K562 (cell line): ENCODE data around the gene FIG4. TPM values are rescaled to one million over a fixed set of nuclear protein-coding genes. Genes with fewer than 3 reads are reported as not detected.

Experiments used
- ATAC-seq: fragments of 200-7000 bp; cut with Tn5 transposase; 3 replicates; pipeline ENCODE4 v1.9.1; 2020; ENCODE audit warnings: moderate library complexity
- BruUV-seq: library from RNA; stranded (reverse); fragments of 400-500 nt; replicated peaks from 2 replicates; lab custom pipeline; 2021; lab: Mats Ljungman, UMichigan
- CTCF ChIA-PET: fragments of 300-600 bp; formaldehyde crosslinking; extraction: SDS; loops from one replicate; lab custom pipeline; 2021; ENCODE audit warnings: low intra/inter-chr PET ratio; lab: Yijun Ruan, JAX
- POLR2A ChIA-PET: fragments of 300-600, 350-650 bp; sonication (Branson Sonifier 250); formaldehyde crosslinking; extraction: SDS; loops from one replicate; lab custom pipeline; 2021; ENCODE audit warnings: antibody characterized with exemption, inconsistent platforms; lab: Yijun Ruan, JAX
- DNase-seq, 4 experiments: peaks; one replicate each; pipeline versions ENCODE4 v3.0.0 to v3.0.0-alpha.2; 2011 to 2018; ENCODE audit warnings: low spot score in 3 of 4, mixed read lengths in 3 of 4; ENCODE audit errors: extremely low read depth in 1 of 4
- FAIRE-seq: peaks from 2 replicates; lab custom pipeline; 2011; peaks lifted over from hg19 to GRCh38; lab: Jason Lieb, UNC
- H2AFZ ChIP-seq: 2 replicates; pipeline ENCODE4 v1.6.0; 2011; ENCODE audit warnings: low read depth, low read length, control low read depth, inconsistent platforms
- H3K27ac ChIP-seq: fragments of 200-600 bp; 3 replicates; pipeline ENCODE4 v1.8.0; 2011; ENCODE audit warnings: low read depth, mild to moderate bottlenecking, control low read depth, inconsistent platforms, low read length, moderate library complexity, mixed read lengths; ENCODE audit errors: extremely low read depth
- H3K27me3 ChIP-seq, 2 experiments: fragments of 300-600 bp in 1 of 2; 2 replicates in 1 of 2; 3 replicates in 1 of 2; pipeline versions ENCODE4 v1.6.0 to v1.8.0; 2011; ENCODE audit warnings: inconsistent platforms in 2 of 2, low read length in 2 of 2, mild to moderate bottlenecking in 1 of 2, mixed read lengths in 1 of 2, moderate library complexity in 1 of 2; ENCODE audit not compliant: control insufficient read depth in 2 of 2, insufficient read depth in 2 of 2
- H3K36me3 ChIP-seq: fragments of 300-600 bp; 3 replicates; pipeline ENCODE4 v1.8.0; 2011; ENCODE audit warnings: mild to moderate bottlenecking, low read length, inconsistent platforms; ENCODE audit not compliant: control insufficient read depth, insufficient read depth
- H3K4me1 ChIP-seq, 2 experiments: fragments of 200-600 bp in 1 of 2; replicated peaks in 1 of 2; 2 replicates in 1 of 2; 3 replicates in 1 of 2; pipeline versions ENCODE4 v1.5.1 to v1.8.0; 2011; ENCODE audit warnings: inconsistent platforms in 2 of 2, low read length in 2 of 2, mild to moderate bottlenecking in 1 of 2, mixed read lengths in 1 of 2, moderate library complexity in 1 of 2; ENCODE audit not compliant: control insufficient read depth in 2 of 2, insufficient read depth in 2 of 2
- H3K4me2 ChIP-seq: 2 replicates; pipeline ENCODE4 v1.6.1; 2011; ENCODE audit warnings: low read length, control low read depth, inconsistent platforms, mixed read lengths; ENCODE audit not compliant: insufficient read depth
- H3K4me3 ChIP-seq: fragments of 200-600 bp; sonication (generic), shearing (Covaris generic); 2 replicates; pipeline ENCODE4 v1.5.1; 2016; ENCODE audit warnings: control low read depth, inconsistent platforms
- H3K79me2 ChIP-seq: fragments of 200-600 bp; 3 replicates; pipeline ENCODE4 v1.8.0; 2011; ENCODE audit warnings: low read length, inconsistent platforms; ENCODE audit not compliant: control insufficient read depth, insufficient read depth
- H3K9ac ChIP-seq, 2 experiments: 2 replicates each; pipeline versions ENCODE4 v1.6.0 to v1.6.1; 2011; ENCODE audit warnings: low read depth in 2 of 2, low read length in 2 of 2, control low read depth in 1 of 2, inconsistent platforms in 1 of 2, mild to moderate bottlenecking in 1 of 2, mixed read lengths in 1 of 2; ENCODE audit not compliant: insufficient read depth in 1 of 2
- H3K9me1 ChIP-seq: one replicate; pipeline ENCODE4 v1.6.0; 2011; ENCODE audit warnings: inconsistent platforms, mild to moderate bottlenecking, low read length, moderate library complexity; ENCODE audit not compliant: control insufficient read depth, insufficient read depth
- H3K9me3 ChIP-seq: replicated peaks from 2 replicates; pipeline ENCODE4 v1.5.1; 2011; ENCODE audit warnings: low read depth, low read length, inconsistent platforms; ENCODE audit not compliant: control insufficient read depth, insufficient read depth
- H4K20me1 ChIP-seq: replicated peaks from 2 replicates; pipeline ENCODE4 v1.6.1; 2011; ENCODE audit warnings: low read length, inconsistent platforms, mixed read lengths; ENCODE audit not compliant: control insufficient read depth, insufficient read depth
- BRF1 ChIP-seq: IDR thresholded peaks from 3 replicates; pipeline ENCODE4 v1.6.1; 2011; ENCODE audit warnings: borderline replicate concordance, mild to moderate bottlenecking; ENCODE audit not compliant: insufficient read length; ENCODE audit errors: extremely low read depth
- MIER1 ChIP-seq: fragments of 450-650 bp; IDR thresholded peaks from 2 replicates; pipeline ENCODE4 v1.6.1; 2016; ENCODE audit warnings: antibody characterized with exemption, mild to moderate bottlenecking, low read depth
- ZBTB11 ChIP-seq, 3 experiments: fragments of 200-800 bp in 1 of 3; fragments of 250-450 bp in 1 of 3; fragments of 450-650 bp in 1 of 3; sonication (Bioruptor Pico) in 1 of 3; sonication (Bioruptor generic) in 1 of 3; formaldehyde crosslinking in 1 of 3; IDR thresholded peaks; 2 replicates each; pipeline versions ENCODE4 v1.6.1 to v1.8.0; 2016 to 2022; ENCODE audit warnings: mild to moderate bottlenecking in 2 of 3, missing genetic modification characterization in 2 of 3, missing compliant biosample characterization in 1 of 3, moderate library complexity in 1 of 3
- ZBTB26 ChIP-seq: fragments of 450-650 bp; formaldehyde crosslinking; IDR thresholded peaks from 2 replicates; pipeline ENCODE4 v1.4.0; 2022; ENCODE audit warnings: missing genetic modification characterization
- ZFX ChIP-seq: sonication (generic); formaldehyde crosslinking; IDR thresholded peaks from 2 replicates; pipeline ENCODE4 v1.8.0; 2022; ENCODE audit warnings: mild to moderate bottlenecking, missing genetic modification reagents, moderate library complexity
- WGBS: fragments of 100-300 bp; shearing (Covaris generic); methylation state at CpG from one replicate; pipeline ENCODE4 v1.1.6; 2016; ENCODE audit warnings: low coverage, mixed read lengths; ENCODE audit not compliant: insufficient coverage; ENCODE audit errors: missing lambda C conversion rate; 5-methylcytosine and 5-hydroxymethylcytosine counted together
- in situ Hi-C: fragments of 300-500 bp; cut with MboI; formaldehyde crosslinking; loops from 4 replicates; pipeline ENCODE4 v1.15.0; 2018; ENCODE audit warnings: inconsistent platforms, mixed read lengths
- intact Hi-C: fragments of 100-400 bp; cut with micrococcal nuclease; formaldehyde crosslinking; loops from 2 replicates; pipeline ENCODE4 v1.14.2; 2022
- polyA plus RNA-seq, 8 experiments: library from polyadenylated mRNA; depleted of rRNA in 4 of 8; stranded (reverse) in 5 of 8; unstranded in 3 of 8; fragments of >200 nt; fragmentation: Nextera tagmentation in 2 of 8; fragmentation: Illumina TruSeq in 1 of 8; extraction: Ambion mirVana in 2 of 8; extraction: Trizol in 1 of 8; gene quantifications; 2 replicates each; pipeline versions ENCODE4 v1.2.1 to v1.2.3, GENCODE V29; 2011 to 2014; ENCODE audit warnings: inconsistent platforms in 1 of 8, missing spikeins in 1 of 8
- total RNA-seq, 7 experiments: library from RNA; depleted of rRNA in 6 of 7; stranded (reverse); fragments of >200 nt in 6 of 7; fragmentation: Illumina TruSeq in 2 of 7; extraction: Trizol in 2 of 7; gene quantifications; 2 replicates each; pipeline versions ENCODE4 v1.2.1 to v1.2.3, GENCODE V29; 2011 to 2021; ENCODE audit warnings: low replicate concordance in 1 of 7

Gene FIG4
- total and polyA plus RNA-seq, 9 of the 15 experiments (the other 6 are each of a cell fraction or from before 2014, with no cell fraction given) = 1.5 to 6.8 (median 4.3) TPM

DNA sequence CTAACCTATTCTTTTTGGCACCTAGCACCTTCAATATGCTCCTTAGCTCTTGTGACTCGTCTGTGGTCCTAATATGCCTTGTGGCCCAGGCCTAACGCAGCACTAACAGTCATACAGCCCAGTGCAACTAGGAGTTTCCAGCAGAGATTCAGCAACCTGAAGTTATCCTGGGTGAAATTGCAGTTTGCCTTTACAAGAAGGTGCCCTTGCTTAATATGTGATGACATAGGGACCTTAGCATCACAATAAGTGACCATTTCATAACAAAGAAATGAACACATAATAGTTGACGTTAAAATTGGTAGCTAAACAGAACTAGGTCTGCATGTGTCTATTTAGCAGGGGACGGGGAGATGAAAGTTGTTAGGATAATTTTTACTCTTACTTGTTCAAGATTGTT lies 10.1 kb downstream of the FIG4 start (continued):
- no peak for TF ChIP-seq ZBTB11 (CRISPR knock-in tag; IDR thresholded peaks at IDR 0.05)
- no peak for TF ChIP-seq ZFX
- TF ChIP-seq, all 486 proteins: peak for 0

GRCh38 chr6:109701774-109702173 lies 10.7 kb downstream of the FIG4 start:
- FAIRE-seq (no peak), ATAC-seq (no peak), DNase-seq (no peak)
- Histone ChIP-seq H3K79me2 (no peaks in the 10 kb centered on the region), H3K4me3 (no peak overlapping the region), H3K27me3 (no peaks in the 10 kb centered on the region), H3K36me3 (no peaks in the 10 kb centered on the region), H4K20me1 (no peaks in the 10 kb centered on the region), H3K4me2 (no peak overlapping the region), H2AFZ (no peak overlapping the region), H3K9ac (no peak overlapping the region), H3K9me1 (no peaks in the 10 kb centered on the region), H3K9me3 (no peaks in the 10 kb centered on the region), H3K27ac (no peak overlapping the region), H3K4me1 (no peaks in the 10 kb centered on the region)
- in situ Hi-C loops = loop anchor here (5.0 to 10.0 kb wide), 3 partner anchors 177 to 691 kb away; no protein-coding TSS in a partner anchor
- POLR2A ChIA-PET = interaction anchor here (1.4 kb wide), 1 partner anchor 11 kb away, joined by 4 read pairs; the partner anchor contains the start of genes AK9 and FIG4
- TF ChIP-seq BRF1 = no peak
- no peak for TF ChIP-seq MIER1
- no peak for TF ChIP-seq ZBTB26
- CTCF ChIA-PET = no interaction called here
- WGBS = 4% methylated on average over 2 of the region's 2 CpGs
- no TSS peak for BruUV-seq
- intact Hi-C loops = loop anchor here (10.0 kb wide), 1 partner anchor 473 kb away; the partner anchor contains the start of gene WASF1
